GF-D8 (cell line): Measurements from ENCODE around the gene PCDHGA6.
"Not testable (repeated sequence)": the region's sequence is repeated elsewhere in the genome, so short reads cannot be mapped to it uniquely, and the experiment has no call there.

Source experiments
- DNase-seq: peaks from one replicate; lab custom pipeline; 2025; lab: John Stamatoyannopoulos, UW

Gene PCDHGA6

DNA sequence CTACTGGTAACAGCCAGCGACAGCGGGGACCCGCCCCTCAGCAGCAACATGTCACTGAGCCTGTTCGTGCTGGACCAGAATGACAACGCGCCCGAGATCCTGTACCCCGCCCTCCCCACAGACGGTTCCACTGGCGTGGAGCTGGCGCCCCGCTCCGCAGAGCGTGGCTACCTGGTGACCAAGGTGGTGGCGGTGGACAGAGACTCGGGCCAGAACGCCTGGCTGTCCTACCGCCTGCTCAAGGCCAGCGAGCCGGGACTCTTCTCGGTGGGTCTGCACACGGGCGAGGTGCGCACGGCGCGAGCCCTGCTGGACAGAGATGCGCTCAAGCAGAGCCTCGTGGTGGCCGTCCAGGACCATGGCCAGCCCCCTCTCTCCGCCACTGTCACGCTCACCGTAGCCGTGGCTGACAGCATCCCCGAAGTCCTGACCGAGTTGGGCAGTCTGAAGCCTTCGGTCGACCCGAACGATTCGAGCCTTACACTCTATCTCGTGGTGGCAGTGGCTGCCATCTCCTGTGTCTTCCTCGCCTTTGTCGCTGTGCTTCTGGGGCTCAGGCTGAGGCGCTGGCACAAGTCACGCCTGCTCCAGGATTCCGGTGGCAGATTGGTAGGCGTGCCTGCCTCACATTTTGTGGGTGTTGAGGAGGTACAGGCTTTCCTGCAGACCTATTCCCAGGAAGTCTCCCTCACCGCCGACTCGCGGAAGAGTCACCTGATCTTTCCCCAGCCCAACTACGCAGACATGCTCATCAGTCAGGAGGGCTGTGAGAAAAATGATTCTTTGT lies 20.9 kb downstream of the PCDHGA6 start:
- DNase-seq = not testable (repeated sequence)

DNA sequence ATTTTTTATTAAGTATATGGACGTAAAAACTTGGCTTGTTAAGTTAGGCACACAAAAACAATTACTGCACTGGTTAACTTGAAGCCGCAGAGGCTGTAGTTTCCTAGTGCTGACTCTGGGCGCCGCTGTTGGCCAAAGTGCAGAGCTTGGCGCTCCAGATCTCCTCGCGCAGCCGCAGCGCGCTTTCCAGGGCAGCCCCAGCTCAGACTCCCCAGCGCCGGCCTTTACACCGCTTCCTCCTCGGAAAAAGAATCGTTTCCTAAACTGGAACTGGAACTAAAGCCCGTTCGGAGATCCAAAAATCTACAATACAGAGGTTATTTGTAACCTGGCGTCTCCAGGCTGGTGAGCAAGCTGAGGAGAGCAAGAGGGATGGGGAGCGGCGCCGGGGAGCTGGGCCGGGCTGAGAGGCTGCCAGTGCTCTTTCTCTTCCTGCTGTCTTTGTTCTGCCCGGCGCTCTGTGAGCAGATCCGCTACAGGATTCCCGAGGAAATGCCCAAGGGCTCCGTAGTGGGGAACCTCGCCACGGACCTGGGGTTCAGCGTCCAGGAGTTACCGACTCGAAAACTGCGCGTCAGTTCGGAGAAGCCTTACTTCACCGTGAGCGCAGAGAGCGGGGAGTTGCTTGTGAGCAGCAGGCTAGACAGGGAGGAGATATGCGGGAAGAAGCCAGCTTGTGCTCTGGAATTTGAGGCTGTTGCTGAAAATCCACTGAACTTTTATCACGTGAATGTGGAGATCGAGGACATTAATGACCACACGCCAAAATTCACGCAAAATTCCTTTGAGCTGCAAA lies 24.3 kb downstream of the PCDHGA6 start, which contains the start of gene PCDHGB5:
Gene PCDHGB5 (plus strand): TSS at position 192 of the 796 bp plus-strand sequence. CDS start 181 bp downstream, at position 373.
- not testable (repeated sequence) for DNase-seq

DNA sequence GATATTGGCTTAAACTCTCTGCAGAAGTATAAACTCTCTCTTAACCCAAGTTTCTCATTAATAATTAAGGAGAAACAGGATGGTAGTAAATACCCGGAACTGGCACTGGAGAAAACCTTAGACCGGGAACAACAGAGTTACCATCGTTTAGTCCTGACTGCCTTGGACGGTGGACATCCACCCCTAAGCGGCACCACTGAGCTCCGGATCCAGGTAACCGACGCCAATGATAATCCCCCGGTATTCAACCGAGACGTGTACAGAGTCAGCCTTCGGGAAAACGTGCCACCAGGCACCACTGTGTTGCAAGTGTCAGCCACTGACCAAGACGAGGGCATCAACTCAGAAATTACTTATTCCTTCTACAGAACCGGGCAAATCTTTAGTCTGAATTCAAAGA lies 24.9 kb downstream of the PCDHGA6 start:
- DNase-seq = no peak

DNA sequence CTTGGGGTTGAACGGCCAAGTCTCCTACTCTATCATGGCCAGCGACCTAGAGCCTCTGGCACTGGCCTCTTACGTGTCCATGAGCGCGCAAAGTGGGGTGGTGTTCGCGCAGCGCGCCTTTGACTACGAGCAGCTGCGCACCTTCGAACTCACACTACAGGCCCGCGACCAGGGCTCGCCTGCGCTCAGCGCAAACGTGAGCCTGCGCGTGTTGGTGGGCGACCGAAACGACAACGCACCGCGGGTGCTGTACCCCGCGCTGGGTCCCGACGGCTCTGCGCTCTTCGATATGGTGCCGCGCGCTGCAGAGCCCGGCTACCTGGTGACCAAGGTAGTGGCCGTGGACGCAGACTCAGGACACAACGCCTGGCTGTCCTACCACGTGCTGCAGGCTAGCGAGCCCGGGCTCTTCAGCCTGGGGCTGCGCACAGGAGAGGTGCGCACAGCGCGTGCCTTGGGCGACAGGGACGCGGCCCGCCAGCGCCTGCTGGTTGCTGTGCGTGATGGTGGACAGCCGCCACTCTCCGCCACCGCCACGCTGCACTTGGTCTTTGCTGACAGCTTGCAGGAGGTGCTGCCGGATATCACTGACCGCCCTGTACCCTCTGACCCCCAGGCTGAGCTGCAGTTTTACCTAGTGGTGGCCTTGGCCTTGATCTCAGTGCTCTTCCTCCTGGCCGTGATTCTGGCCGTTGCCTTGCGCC lies 26.0 kb downstream of the PCDHGA6 start:
- no peak for DNase-seq

DNA sequence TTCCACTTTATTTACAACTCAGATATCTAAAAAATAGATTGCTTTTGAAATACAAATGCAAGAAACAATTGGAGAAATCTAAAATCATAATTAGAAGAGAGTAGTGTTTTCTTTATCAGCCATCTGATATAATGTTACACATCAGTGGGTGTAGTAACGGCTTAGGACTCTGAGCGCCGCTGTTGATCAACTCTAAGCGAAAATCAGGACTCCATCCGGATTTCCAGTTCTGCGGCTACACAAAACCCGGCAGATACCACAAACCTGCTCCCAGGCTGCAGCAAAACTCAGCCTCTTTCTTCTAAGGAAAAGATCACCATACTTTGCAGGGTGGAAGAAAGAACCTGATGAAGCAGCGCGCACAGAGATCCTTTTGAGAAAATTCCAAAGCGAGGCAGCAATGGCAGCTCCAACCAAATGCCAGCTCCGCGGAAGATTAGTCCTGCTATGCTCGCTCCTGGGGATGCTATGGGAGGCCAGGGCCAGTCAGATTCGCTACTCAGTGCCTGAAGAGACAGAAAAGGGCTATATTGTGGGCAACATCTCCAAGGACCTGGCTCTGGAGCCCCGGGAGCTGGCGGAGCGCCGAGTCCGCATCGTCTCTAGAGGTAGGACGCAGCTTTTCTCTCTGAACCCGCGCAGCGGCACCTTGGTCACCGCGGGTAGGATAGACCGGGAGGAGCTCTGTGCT lies 29.0 kb downstream of the PCDHGA6 start, which contains the start of gene PCDHGA9:
Gene PCDHGA9 (plus strand): TSS at position 226 of the 691 bp plus-strand sequence. CDS start 175 bp downstream, at position 401.
- DNase-seq = no peak

DNA sequence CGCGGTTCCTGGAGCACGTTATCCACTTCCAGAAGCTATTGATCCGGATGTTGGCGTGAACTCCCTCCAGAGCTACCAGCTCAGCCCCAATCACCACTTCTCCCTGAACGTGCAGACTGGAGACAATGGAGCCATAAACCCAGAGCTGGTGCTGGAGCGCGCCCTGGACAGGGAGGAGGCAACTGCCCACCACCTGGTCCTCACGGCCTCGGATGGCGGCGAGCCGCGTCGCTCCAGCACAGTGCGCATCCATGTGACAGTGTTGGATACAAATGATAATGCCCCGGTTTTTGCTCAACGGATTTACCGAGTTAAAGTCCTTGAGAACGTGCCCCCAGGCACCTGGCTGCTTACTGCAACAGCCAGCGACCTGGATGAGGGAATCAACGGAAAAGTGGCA lies 29.7 kb downstream of the PCDHGA6 start:
- DNase-seq = no peak

DNA sequence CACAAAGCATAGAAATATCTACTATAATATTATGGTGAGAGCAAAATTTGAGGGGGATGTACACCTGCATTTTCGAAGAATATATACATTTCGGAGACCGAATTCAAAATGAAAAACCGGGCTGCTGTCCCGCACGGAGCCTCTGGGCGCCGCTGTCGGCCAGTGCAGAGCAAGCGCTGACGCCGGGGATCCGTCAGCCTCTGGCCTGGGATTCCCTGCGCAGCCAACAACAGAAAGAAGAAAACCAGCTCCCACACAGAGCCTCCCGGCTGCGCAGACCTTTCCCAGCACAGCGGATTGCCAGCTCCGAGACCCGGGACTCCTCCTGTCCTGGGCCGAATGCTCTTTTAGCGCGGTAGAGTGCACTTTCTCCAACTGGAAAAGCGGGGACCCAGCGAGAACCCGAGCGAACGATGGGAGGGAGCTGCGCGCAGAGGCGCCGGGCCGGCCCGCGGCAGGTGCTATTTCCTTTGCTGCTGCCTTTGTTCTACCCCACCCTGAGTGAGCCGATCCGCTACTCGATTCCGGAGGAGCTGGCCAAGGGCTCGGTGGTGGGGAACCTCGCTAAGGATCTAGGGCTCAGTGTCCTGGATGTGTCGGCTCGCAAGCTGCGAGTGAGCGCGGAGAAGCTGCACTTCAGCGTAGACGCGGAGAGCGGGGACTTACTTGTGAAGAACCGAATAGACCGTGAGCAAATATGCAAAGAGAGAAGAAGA lies 34.3 kb downstream of the PCDHGA6 start, which contains the start of gene PCDHGB6:
Gene PCDHGB6 (plus strand): TSS at position 232 of the 716 bp plus-strand sequence. CDS start 182 bp downstream, at position 414.
- DNase-seq = not testable (repeated sequence)

DNA sequence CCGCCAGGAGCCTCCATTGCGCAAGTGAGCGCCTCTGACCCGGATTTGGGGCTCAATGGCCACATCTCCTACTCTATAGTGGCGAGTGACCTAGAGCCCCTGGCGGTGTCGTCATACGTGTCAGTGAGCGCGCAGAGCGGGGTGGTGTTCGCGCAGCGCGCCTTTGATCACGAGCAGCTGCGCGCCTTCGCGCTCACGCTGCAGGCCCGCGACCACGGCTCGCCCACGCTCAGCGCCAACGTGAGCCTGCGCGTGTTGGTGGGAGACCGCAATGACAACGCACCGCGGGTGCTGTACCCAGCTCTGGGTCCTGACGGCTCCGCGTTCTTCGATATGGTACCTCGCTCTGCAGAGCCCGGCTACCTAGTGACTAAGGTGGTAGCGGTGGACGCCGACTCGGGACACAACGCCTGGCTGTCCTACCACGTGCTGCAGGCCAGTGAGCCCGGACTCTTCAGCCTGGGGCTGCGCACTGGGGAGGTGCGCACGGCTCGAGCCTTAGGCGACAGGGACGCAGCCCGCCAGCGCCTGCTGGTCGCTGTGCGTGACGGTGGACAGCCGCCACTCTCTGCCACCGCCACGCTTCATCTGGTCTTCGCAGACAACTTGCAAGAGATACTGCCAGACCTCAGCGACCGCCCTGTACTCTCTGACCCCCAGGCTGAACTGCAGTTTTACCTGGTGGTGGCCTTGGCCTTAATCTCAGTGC lies 36.1 kb downstream of the PCDHGA6 start:
- DNase-seq = no peak

DNA sequence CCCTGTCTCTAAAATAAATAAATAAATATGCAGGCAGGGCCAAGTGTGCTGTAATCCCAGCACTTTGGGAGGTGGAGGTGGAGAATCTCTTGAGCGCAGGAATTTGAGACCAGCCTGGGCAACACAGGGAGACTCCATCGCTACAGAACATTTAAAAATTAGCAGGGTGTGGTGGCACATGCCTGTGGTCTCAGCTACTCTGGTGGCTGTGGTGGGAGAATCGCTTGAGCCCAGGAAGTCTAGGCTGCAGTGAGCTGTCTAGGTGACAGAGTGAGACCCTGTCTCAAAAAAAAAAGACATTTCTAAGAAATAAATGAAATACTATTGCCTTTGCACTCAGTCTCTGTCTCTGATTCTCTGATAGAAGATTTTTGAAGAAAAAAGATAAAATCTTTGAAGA lies 37.9 kb downstream of the PCDHGA6 start:
- DNase-seq = no peak

DNA sequence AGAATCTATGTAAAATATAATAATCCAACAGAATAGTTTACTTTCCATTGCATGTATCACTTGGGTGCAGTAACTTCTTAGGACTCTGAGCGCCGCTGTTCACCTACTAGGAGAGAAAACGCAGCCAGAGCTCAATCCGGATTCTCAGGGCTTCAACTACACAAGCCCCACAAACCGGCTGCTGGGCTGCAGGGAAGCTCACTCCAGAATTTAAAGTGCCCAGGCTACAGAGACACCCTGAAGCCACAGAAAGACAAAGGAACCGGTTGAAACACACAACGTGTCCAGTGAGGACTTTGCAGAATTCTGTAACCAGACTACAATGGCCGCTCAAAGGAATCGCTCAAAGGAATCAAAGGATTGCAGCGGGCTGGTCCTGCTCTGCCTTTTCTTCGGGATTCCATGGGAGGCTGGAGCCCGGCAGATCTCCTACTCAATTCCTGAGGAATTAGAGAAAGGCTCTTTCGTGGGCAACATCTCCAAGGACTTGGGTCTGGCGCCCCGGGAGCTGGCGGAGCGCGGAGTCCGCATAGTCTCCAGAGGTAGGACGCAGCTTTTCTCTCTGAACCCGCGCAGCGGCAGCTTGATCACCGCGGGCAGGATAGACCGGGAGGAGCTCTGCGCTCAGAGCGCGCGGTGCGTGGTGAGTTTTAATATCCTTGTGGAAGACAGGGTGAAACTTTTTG lies 39.3 kb downstream of the PCDHGA6 start, which contains the start of gene PCDHGA10:
Gene PCDHGA10 (plus strand): TSS at position 134 of the 686 bp plus-strand sequence. CDS start 189 bp downstream, at position 323.
- DNase-seq = no peak

DNA sequence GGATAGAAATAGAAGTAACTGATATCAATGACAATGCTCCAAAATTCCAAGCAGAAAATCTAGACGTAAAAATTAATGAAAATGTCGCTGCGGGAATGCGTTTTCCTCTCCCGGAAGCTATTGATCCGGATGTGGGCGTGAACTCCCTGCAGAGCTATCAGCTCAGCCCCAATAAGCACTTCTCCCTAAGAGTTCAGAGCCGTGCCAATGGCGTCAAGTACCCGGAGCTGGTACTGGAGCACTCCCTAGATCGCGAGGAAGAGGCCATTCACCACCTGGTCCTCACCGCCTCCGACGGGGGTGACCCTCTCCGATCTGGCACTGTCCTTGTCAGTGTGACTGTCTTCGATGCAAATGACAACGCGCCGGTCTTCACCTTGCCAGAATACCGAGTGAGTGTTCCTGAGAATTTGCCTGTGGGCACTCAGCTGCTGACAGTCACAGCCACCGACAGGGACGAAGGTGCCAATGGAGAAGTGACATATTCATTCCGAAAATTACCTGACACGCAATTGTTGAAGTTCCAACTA lies 39.9 kb downstream of the PCDHGA6 start:
- DNase-seq = no peak

DNA sequence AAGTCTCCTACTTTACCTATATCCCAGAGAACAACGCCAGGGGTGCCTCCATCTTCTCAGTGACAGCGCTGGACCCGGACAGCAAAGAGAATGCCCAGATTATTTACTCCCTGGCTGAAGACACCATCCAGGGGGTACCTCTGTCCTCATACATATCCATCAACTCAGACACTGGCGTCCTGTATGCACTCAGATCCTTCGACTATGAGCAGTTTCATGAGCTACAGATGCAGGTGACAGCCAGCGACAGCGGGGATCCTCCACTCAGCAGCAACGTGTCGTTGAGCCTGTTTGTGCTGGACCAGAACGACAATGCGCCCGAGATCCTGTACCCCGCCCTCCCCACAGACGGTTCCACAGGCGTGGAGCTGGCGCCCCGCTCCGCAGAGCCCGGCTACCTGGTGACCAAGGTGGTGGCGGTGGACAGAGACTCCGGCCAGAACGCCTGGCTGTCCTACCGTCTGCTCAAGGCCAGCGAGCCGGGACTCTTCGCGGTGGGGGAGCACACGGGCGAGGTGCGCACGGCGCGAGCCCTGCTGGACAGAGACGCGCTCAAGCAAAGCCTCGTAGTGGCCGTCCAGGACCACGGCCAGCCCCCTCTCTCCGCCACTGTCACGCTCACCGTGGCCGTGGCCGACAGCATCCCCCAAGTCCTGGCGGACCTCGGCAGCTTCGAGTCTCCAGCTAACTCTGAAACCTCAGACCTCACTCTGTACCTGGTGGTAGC lies 41.0 kb downstream of the PCDHGA6 start:
- DNase-seq = not testable (repeated sequence)

DNA sequence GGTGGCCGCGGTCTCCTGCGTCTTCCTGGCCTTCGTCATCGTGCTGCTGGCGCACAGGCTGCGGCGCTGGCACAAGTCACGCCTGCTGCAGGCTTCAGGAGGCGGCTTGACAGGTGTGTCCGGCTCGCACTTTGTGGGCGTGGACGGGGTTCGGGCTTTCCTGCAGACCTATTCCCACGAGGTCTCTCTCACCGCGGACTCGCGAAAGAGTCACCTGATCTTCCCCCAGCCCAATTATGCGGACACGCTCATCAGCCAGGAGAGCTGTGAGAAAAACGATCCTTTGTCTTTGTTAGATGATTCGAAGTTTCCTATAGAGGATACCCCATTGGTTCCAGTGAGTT lies 41.6 kb downstream of the PCDHGA6 start:
- not testable (repeated sequence) for DNase-seq

DNA sequence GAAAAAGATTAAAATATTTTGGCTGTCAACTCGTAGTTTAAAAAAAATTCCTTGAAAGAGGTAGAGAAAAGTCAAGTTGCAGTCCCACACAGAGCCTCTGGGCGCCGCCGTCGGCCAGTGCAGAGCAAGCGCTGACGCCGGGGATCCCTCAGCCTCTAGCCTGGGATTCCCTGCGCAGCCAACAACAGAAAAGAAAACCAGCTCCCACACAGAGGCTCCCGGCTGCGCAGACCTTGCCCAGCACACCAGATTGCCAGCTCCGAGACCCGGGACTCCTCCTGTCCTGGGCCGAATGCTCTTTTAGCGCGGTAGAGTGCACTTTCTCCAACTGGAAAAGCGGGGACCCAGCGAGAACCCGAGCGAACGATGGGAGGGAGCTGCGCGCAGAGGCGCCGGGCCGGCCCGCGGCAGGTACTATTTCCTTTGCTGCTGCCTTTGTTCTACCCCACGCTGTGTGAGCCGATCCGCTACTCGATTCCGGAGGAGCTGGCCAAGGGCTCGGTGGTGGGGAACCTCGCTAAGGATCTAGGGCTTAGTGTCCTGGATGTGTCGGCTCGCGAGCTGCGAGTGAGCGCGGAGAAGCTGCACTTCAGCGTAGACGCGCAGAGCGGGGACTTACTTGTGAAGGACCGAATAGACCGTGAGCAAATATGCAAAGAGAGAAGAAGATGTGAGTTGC lies 43.9 kb downstream of the PCDHGA6 start, which contains the start of gene PCDHGB7:
Gene PCDHGB7 (plus strand): TSS at position 184 of the 679 bp plus-strand sequence. CDS start 183 bp downstream, at position 367.
- DNase-seq = not testable (repeated sequence)

DNA sequence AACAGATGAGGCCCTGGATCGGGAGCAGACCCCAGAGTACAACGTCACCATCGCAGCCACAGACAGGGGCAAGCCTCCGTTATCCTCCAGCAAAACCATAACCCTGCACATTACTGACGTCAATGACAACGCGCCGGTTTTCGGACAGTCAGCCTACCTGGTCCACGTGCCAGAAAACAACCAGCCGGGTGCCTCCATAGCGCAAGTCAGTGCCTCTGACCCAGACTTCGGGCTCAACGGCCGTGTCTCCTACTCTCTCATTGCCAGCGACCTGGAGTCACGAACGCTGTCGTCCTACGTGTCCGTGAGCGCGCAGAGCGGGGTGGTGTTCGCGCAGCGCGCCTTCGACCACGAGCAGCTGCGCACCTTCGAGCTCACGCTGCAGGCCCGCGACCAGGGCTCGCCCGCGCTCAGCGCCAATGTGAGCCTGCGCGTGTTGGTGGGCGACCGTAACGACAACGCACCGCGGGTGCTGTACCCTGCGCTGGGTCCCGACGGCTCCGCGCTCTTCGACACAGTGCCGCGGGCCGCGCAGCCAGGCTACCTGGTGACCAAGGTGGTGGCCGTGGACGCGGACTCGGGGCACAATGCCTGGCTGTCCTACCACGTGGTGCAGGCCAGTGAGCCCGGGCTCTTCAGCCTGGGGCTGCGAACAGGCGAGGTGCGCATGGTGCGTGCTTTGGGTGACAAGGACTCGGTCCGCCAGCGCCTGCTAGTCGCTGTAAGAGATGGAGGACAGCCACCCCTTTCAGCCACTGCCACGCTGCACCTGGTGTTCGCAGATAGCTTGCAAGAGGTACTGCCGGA lies 45.6 kb downstream of the PCDHGA6 start:
- DNase-seq = no peak

DNA sequence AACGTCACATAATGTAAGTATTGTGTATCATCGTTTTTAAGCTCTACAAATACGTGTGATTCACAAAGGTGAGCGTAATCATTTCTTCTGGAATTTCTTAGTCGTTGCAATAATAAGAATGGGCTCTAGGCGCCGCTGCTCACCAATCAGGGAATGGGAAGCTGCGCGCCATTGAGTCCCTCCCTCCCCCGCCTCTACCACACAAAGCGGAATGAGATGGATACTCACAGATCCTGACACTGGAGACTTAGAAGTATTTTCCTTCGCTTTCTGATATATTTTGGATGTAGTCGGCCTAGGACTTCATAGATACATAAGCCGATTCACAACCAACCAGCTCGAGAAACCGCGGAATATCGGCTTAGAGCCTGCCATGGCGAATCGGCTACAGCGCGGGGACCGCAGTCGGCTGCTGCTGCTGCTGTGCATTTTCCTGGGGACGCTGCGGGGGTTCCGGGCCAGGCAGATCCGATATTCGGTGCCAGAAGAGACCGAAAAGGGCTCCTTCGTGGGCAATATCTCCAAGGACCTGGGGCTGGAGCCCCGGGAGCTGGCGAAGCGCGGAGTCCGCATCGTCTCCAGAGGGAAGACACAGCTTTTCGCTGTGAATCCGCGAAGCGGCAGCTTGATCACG lies 47.3 kb downstream of the PCDHGA6 start, which contains the start of gene PCDHGA11:
Gene PCDHGA11 (plus strand): TSS at position 197 of the 634 bp plus-strand sequence. CDS start 177 bp downstream, at position 374.
- DNase-seq = no peak
